ENCODE data around the gene NDUFB3. TPM values are rescaled to one million over a fixed set of nuclear protein-coding genes. Genes with fewer than 3 reads are reported as not detected.

NDUFB3 gene
- total RNA-seq, 1 donor from 2014 or later: 34.2 TPM

DNA sequence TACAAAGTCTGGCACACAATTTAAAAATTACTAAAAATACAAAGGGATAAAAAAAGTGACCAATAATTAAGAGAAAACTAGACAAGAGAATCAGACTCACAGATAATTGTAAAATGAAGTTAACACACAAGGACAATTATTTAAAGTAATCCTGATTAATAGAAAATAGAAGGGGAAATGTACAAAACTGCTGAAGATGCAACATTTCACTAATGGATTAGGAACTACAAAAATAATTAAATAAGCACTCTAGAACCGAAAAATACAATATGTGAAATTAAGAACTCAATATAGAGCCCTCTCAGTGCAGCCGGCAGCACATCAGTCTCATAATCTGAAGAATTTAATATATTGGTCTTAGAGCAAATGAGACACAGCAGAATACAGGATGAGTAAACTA, 24.9 kb upstream of the NDUFB3 start:
- no peak overlapping the region for H3K4me3 ChIP-seq
- H3K9me3 ChIP-seq: no peaks in the 10 kb centered on the region
- H3K27me3 ChIP-seq: no peaks in the 10 kb centered on the region
- intact Hi-C loops (cut with DNase I): no loop called here
- H3K27ac ChIP-seq: no peak overlapping the region
- H3K4me1 ChIP-seq: no peaks in the 10 kb centered on the region
- DNase-seq (ENCODE audit: low spot score in 2 of 2): no peak
- H3K36me3 ChIP-seq: peaks cover 0 to 11% of the 10 kb centered on the region in 2 donors
- TF ChIP-seq, protein P1, sequence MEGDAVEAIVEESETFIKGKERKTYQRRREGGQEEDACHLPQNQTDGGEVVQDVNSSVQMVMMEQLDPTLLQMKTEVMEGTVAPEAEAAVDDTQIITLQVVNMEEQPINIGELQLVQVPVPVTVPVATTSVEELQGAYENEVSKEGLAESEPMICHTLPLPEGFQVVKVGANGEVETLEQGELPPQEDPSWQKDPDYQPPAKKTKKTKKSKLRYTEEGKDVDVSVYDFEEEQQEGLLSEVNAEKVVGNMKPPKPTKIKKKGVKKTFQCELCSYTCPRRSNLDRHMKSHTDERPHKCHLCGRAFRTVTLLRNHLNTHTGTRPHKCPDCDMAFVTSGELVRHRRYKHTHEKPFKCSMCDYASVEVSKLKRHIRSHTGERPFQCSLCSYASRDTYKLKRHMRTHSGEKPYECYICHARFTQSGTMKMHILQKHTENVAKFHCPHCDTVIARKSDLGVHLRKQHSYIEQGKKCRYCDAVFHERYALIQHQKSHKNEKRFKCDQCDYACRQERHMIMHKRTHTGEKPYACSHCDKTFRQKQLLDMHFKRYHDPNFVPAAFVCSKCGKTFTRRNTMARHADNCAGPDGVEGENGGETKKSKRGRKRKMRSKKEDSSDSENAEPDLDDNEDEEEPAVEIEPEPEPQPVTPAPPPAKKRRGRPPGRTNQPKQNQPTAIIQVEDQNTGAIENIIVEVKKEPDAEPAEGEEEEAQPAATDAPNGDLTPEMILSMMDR (IDR thresholded peaks at IDR 0.05): no peak

GRCh38 chr2:201049455-201049854, 22.3 kb upstream of the NDUFB3 start:
- Histone ChIP-seq H3K27me3 (no peaks in the 10 kb centered on the region), H3K4me3 (no peak overlapping the region), H3K9me3 (no peaks in the 10 kb centered on the region), H3K27ac (no peak overlapping the region), H3K4me1 (no peaks in the 10 kb centered on the region), H3K36me3 (peaks cover 0 to 11% of the 10 kb centered on the region in 2 donors)
- intact Hi-C loops (cut with DNase I): no loop called here
- TF ChIP-seq, protein P1 (IDR thresholded peaks at IDR 0.05): no peak
- DNase-seq (ENCODE audit: low spot score in 2 of 2): no peak

- H3K9me3 ChIP-seq: no peaks in the 10 kb centered on the region
- no peak overlapping the region for H3K27ac ChIP-seq
- no peak for DNase-seq (ENCODE audit: low spot score in 2 of 2)
- TF ChIP-seq, protein P1 (IDR thresholded peaks at IDR 0.05): no peak
- no peaks in the 10 kb centered on the region for H3K27me3 ChIP-seq
- H3K36me3 ChIP-seq: peaks cover 3 to 8% of the 10 kb centered on the region in 2 donors
- no peak overlapping the region for H3K4me3 ChIP-seq
- H3K4me1 ChIP-seq: no peaks in the 10 kb centered on the region
- intact Hi-C loops (cut with DNase I): no loop called here
These were observed 14.7 kb upstream of the NDUFB3 start for GRCh38 chr2:201057087-201057521.

DNA sequence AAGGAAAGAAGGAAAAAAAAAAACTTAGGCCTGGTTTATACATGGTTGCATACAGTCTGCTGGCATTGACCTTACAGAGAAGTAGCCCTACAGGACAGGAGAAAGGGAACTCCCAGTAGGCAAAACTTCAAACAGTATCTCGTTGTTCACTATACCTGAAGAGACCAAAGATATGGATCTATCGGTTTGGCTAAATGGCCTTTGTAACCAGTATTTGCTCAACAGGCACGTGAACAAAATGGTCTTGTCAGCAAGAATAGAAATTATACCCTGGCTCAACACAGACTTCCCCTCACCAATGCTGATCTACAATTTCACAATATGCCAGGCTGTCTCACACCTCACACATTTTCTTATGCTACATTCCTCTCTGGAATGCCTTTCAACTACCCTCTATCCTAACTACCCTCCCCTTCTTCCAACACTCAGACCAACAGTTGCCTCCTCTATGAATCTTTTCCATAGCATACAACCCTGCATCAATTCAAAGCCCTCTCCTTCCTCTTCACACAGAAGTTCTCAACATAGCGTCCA, 14.0 kb upstream of the NDUFB3 start:
- no peak overlapping the region for H3K4me3 ChIP-seq
- no peak for DNase-seq (ENCODE audit: low spot score in 2 of 2)
- intact Hi-C loops (cut with DNase I): no loop called here
- no peaks in the 10 kb centered on the region for H3K27me3 ChIP-seq
- H3K27ac ChIP-seq: no peak overlapping the region
- H3K4me1 ChIP-seq: no peaks in the 10 kb centered on the region
- H3K9me3 ChIP-seq: no peaks in the 10 kb centered on the region
- TF ChIP-seq, protein P1 (IDR thresholded peaks at IDR 0.05): no peak
- H3K36me3 ChIP-seq: peaks cover 3 to 5% of the 10 kb centered on the region in 2 donors

- peaks cover 3 to 5% of the 10 kb centered on the region in 2 donors for H3K36me3 ChIP-seq
- intact Hi-C loops (cut with DNase I): no loop called here
- TF ChIP-seq, protein P1 (IDR thresholded peaks at IDR 0.05): no peak
- H3K4me1 ChIP-seq: no peaks in the 10 kb centered on the region
- H3K27ac ChIP-seq: no peak overlapping the region
- DNase-seq (ENCODE audit: low spot score in 2 of 2): no peak
- H3K9me3 ChIP-seq: no peaks in the 10 kb centered on the region
- H3K4me3 ChIP-seq: no peak overlapping the region
- H3K27me3 ChIP-seq: no peaks in the 10 kb centered on the region
These were observed 12.9 kb upstream of the NDUFB3 start for GRCh38 chr2:201058914-201059313.

Measured in ascending aorta (tissue), 2 donors.